ENCODE measurements around the gene KLC4.

DNA sequence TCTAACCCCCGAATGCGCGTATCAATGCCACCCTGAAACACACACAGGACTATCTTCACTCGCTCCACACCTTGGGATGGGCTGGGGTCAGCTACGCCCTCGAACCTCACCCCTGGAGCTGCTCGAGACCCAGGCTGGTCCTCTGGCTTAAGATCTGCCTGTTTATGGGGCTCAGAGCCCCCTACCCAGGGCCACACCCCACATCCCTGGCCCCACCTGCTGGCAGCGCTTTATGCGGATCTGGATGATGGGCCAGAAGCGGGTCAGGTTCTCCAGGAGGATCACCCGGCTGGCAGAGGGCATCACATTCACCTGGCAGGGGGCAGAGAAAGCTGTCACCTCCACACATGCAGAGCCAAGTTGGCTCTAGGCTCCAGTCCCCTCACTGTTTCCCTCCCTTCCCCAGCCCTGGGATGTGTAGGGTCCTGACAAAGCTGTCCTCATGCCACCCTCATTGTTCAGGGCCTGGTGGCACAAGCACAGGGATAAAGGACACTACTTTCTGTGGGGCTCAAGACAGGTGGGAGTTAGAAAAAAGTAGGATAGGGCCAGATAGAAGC lies 14.0 kb upstream of the KLC4 start:
- TF ChIP-seq EP300 (IDR thresholded peaks at IDR 0.05; ENCODE audit: borderline replicate concordance) (no peak), ZBTB7A (IDR thresholded peaks at IDR 0.05; ENCODE audit: low read depth) (no peak), EGR1 (IDR thresholded peaks at IDR 0.05) (no peak)
